Activated CD4-positive, CD25-positive, alpha-beta regulatory T cell treated with anti-CD3 and anti-CD28 coated beads, Interleukin-2, amount 50 U/mL, for 16 hours (primary cell): ENCODE measurements around the gene C19orf73.
"Not testable (repeated sequence)": the region's sequence is repeated elsewhere in the genome, so short reads cannot be mapped to it uniquely, and the experiment has no call there.

ENCODE experiments used
- DNase-seq: peaks from one replicate; pipeline ENCODE4 v3.0.0-alpha.2; 2020; ENCODE audit warnings: low read depth, low spot score

The C19orf73 gene

GRCh38 chr19:49101160-49101559 is 17.8 kb downstream of the C19orf73 start:
- DNase-seq: no peak

GRCh38 chr19:49098795-49099194 is 20.1 kb downstream of the C19orf73 start:
- DNase-seq: no peak

DNA sequence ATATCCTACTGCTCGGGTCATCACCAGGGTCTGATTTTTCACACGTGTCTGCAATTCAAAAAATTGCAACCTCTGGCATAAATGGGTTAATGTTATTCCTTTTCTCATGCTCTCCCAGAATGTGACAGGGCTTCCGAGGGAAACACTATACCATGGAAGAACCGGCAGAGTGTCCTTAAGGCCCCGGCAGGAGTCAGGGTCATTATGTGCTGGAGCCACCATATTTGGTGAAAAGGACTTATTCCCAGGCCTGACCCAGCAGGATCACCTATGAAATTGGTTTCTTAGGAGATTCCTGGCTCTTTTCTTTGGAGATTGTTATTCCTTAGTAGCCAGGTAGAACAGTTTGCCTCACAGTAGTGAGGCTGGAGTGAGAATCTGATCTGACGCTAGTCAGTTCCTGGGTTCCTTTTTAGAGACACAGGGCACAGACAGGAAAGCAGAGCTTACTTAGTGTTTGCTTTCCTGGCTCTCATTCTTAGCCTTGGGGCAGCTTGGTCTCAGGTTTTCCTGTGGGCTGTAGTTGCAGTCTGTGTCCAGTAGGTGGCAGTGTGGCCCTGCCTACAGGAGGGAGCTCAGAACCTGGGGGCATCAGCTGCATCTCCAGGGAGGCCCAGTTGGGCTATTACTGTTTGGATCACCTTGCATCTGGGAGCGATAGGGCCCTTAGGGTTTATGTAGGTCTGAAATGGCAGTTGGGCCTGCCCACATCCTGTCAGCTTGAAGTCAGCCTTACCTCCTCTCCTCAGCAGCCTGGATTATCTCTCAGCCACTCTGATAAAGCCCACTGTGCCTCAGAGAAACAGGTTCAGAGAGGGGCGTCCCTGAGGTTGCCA is 21.3 kb downstream of the C19orf73 start:
- peak; percentile 63 for DNase-seq

DNA sequence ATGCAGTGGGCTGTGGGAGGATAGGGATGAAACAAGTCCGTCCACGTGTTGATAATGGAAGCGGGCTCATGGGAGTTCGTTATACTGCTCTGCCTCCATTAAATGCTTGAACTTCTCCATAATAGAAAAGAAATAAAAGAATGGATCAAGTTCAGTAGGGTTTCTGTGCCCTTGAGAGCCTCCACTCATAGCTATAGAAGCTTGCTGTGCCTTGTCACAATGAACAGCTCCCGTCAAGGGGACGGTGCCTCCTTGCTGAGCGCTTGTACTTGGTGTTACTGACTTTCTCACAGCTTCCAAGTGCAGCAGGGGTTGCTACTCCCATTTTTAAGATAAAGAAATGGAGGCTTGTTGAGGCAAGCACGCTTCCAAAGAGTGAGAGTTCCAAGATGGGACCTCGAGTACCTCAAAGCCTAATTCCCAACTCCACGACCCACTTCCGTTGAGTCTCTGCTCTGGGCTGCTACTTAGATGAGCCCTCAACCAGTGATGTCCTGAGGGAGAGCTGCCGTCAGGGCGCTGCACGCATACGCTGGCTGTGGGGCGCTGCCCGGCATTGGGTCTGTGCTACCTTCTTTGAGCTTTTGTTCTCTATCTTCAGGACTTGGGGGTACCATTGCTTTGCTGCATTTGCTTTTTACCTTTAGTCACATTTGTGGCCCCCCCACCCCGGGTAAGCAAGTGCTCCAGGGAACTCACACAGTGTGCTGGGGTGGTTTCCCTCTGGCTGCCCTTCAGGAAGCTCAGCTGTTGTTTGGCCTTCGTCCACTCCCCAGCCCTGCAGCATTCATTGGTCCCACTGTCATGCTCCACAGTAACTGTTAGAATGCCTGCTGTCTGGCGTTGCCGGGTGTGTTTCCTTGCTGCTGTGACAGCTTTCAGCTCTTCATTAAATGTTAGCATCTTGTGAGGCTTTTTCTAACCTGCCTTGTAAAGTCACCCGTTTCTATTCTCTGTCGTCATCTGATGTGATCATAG is 24.1 kb downstream of the C19orf73 start:
- DNase-seq: no peak

DNA sequence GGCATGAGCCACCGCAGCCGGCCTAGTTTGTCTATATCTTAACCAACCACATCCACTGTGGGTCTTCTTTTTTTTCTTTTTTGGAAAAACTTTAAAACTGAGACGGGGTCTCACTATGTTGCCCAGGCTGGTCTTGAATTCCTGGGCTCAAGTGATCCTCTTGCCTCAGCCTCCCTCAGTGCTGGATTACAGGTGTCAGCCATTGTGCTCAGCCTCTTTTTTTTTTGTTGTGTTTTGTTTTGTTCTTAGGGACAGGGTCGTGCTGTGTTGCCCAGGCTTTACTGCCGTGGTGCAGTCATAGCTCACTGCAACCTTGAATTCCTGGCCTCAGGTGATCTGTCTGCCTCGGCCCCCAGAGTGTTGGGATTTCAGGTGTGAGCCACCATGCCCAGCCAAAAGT is 26.3 kb downstream of the C19orf73 start:
- DNase-seq: no peak

- no peak for DNase-seq
Measured at GRCh38 chr19:49091391-49092038, 27.4 kb downstream of the C19orf73 start.

DNA sequence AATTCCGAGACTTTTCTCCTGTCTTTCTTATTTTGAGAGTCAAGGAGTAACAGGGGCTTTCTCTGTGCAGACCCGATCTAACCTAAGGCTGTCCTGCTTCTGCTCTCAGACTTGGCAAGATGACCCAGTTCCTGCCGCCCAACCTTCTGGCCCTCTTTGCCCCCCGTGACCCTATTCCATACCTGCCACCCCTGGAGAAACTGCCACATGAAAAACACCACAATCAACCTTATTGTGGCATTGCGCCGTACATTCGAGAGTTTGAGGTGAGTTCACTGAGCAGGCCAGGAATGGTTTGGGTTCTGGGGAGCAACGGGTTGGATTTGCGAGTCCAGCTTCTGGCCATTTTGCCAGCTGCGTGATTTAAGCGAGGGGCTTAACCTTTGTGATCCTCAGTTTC is 32.6 kb downstream of the C19orf73 start:
- no peak for DNase-seq

DNA sequence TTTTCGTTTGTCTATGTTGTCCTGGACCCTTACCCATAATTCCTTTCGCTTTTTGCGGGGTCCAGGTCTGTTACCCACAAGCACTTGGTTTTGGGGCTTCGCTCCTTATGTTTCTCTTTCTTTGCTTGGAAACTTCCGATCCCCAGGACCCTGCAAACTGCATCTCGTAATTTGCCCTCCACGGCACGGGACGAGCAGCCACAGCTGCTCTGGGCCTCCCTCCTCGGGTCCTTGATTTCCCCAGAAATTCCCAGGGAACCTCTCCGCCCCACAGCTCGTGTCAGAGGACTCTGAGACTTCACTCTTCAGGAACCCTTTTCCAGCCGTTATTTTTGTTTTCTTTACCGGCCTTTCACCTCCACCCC is 33.1 kb downstream of the C19orf73 start:
- DNase-seq: no peak

DNA sequence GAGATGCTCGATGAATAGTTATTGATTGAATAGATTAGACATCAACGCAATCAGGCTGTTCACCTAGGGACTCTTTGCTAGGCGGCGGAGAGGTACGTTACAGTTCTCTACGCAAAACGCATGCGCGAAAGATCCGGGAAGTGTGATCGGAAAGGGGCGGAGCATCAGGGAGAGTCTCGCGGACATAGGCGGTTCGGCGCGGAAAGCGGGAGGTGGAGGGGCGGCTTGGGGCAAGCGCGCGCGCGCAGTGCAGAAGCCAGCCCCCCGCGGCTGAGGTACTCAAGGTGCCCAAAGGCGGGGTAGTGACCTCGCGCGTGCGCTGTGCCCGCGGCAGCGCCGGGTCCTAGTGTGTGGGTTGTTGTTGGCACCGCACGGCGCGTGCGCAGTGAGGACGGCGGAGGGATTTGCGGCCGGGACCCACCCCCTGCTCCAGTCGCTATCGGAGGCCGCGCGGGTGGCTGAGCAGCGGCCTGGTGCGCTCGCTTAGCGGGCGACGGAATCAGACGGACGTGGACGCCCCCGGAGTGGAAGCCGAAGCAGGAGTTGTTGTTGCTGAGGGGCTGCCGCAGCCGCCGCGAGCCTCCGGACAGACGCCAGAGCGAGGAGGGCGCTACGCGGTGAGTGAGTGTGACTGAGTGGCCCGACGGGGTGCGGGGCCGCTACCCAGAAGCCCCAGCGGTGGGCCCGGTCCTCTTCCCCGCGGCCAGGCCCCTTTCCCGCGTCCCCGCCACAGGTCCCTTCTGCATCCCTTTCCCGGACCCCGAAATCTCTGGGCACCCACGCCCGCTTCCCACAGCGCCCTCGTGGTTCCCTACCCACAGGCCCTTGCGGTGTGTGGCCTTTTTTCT is 33.7 kb downstream of the C19orf73 start, which contains the start of gene SNRNP70:
SNRNP70 (plus strand) TSS at position 432 of the 848 bp plus-strand sequence. CDS start 964 bp downstream, outside the sequence.
- peak; percentile 97 for DNase-seq

GRCh38 chr19:49084206-49085019 is 34.5 kb downstream of the C19orf73 start:
- DNase-seq: no peak

- DNase-seq: no peak
Measured at GRCh38 chr19:49081273-49081672, 37.7 kb downstream of the C19orf73 start.

DNA sequence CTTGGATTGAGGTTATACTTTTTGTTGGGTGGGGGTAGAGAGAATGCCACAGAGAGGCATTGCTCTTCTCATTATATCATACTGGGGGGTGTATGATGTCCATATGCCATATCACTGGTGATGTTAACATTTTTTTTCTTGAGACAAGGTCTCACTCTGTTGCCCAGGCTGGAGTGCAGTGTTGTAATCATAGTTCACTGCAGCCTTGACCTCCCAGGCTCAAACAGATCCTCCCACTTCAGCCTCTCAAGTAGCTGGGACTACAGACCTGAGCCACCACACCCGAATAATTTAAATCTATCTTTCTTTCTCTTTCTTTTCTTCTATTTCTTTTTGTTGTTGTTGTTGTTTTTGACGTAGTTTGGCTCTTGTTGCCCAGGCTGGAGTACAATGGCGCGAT is 38.6 kb downstream of the C19orf73 start:
- no peak for DNase-seq

DNA sequence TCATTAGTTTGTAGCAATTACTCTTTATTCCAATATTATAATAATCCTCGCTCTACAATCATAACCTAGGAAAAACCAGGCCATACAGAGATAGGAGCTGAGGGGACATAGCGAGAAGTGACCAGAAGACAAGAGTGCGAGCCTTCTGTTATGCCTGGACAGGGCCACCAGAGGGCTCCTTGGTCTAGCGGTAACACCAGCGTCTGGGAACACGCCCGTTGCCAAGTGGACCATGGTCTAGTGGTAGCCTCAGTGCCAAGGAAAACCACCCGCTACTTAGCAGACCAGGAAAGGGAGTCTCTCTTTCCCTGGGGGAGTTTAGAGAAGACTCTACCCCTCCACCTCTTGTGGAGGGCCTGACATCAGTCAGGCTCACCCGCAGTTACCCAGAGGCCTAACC is 44.1 kb downstream of the C19orf73 start:
- DNase-seq: not testable (repeated sequence)

DNA sequence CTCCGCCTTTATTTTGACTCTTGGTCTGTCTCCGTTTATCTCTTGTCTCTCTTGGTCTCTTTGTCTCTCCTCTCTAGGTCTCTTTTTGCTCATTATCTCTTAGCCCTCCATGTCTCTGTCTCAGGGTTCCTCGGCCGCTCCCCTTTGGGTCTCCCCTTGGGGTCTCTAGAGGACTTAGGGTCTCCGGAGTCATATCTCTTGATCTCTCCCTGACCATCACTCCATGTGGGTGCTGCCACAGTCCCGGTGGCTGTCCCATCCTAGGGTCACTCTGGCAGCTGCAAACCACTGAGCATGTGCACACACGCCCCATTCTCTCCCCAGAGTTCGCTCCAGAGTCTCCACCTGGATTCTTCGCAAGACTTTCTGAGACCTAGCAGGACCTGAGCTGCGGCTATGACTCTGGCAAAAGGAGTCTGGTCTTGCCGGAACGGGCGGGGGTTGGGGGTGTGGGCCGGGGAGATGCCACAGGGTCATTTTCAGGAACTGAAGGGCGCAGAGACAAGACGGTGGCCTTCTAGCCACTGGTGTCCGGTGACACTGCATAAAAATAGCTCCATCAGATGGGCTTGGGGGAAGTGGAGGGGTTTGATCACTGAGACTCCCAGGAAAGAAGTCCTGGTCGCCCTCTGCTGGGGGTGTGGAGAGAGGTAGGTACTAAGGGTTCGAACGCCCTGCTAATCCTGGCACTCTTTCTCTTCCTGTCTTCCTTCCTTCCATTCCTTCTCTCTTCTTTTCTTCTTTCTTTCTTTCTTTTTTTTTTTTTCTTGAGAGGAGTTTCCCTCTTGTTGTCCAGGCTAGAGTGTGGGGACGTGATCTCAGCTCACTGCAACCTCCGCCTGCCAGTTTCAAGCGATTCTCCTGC is 45.2 kb downstream of the C19orf73 start:
- DNase-seq: no peak

DNA sequence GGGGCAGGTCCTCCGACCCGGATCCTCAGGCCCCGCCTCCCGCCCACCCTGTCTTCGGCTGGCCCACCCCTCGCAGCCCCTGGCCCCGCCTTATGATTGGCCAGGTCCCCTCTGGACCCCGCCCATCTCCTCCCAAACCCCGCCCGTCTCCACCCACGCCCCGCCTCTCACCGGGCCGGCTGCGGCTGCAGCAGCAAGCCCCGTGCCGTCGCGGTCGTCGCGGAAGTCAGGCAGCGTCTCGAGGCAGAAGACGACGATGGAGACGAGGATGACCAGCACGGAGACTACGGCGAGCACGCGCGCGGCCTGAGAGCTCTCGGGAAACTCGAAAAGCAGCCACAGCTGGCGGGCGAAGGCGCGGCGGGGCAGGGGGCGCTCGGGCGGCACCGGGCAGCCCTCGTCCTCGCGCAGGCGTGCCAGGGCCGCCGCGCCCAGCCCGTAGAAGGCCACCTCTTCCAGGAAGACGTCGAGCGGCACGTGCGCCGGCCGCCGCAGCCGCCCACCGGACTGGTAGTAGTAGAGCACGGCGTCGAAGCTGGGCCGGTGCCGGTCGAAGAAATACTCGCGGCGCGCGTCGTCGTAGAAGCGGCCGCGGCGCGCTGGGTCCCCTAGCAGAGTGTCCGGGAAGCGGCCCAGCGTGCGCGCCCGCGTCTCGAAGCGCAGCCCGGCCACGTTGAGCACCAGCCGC is 46.9 kb downstream of the C19orf73 start:
- no peak for DNase-seq

DNA sequence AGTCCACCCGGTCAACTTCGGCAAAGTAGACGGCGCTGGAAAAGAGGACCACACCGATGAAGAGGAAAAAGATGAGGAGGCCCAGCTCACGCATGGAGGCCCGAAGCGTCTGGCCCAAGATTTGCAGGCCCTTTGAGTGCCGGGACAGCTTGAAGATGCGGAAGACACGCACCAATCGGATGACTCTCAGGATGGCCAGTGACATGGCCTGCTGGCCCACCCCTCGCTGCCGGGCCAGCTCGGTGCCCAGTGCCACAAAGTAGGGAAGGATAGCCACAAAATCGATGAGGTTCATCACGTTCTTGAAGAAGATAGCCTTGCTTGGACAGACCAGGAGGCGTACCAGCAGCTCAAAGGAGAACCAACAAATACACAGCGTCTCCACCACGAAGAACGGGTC is 48.5 kb downstream of the C19orf73 start:
- DNase-seq: no peak

GRCh38 chr19:49069026-49069425 is 49.9 kb downstream of the C19orf73 start:
- no peak for DNase-seq
